HEK293 (cell line): ENCODE data around the gene OR1N2.

Source experiments
- GLI4 ChIP-seq: fragments of 450-650 bp; formaldehyde crosslinking; IDR thresholded peaks from 2 replicates; pipeline ENCODE4 v1.5.1; 2016; ENCODE audit warnings: missing biosample characterization, missing genetic modification characterization
- GLIS2 ChIP-seq: fragments of 450-650 bp; formaldehyde crosslinking; IDR thresholded peaks from 2 replicates; pipeline ENCODE4 v1.5.1; 2016; ENCODE audit warnings: missing biosample characterization, missing genetic modification characterization
- MYNN ChIP-seq: fragments of 450-650 bp; formaldehyde crosslinking; IDR thresholded peaks from 2 replicates; pipeline ENCODE4 v1.5.1; 2016; ENCODE audit warnings: missing biosample characterization, missing genetic modification characterization, borderline replicate concordance
- PRDM1 ChIP-seq: fragments of 450-650 bp; formaldehyde crosslinking; IDR thresholded peaks from 2 replicates; pipeline ENCODE4; 2016; ENCODE audit warnings: missing biosample characterization, missing genetic modification characterization
- TSHZ1 ChIP-seq: fragments of 450-650 bp; formaldehyde crosslinking; IDR thresholded peaks from 2 replicates; pipeline ENCODE4 v1.5.1; 2016; ENCODE audit warnings: missing biosample characterization, missing genetic modification characterization, borderline replicate concordance
- YY1 ChIP-seq: fragments of 450-650 bp; formaldehyde crosslinking; IDR thresholded peaks from 2 replicates; pipeline ENCODE4 v1.5.1; 2018; ENCODE audit warnings: missing biosample characterization, missing genetic modification characterization
- ZBTB7A ChIP-seq: fragments of 450-650 bp; formaldehyde crosslinking; IDR thresholded peaks from 2 replicates; pipeline ENCODE4 v1.5.1; 2016; ENCODE audit warnings: low read depth, missing biosample characterization, missing genetic modification characterization
- ZNF121 ChIP-seq: fragments of 450-650 bp; formaldehyde crosslinking; IDR thresholded peaks from 2 replicates; pipeline ENCODE4 v1.5.1; 2016; ENCODE audit warnings: missing biosample characterization, missing genetic modification characterization
- ZNF398 ChIP-seq: fragments of 450-650 bp; formaldehyde crosslinking; IDR thresholded peaks from 2 replicates; pipeline ENCODE4 v1.5.1; 2017; ENCODE audit warnings: missing biosample characterization, missing genetic modification characterization
- ZNF530 ChIP-seq: fragments of 450-650 bp; formaldehyde crosslinking; IDR thresholded peaks from 2 replicates; pipeline ENCODE4 v1.5.1; 2016; ENCODE audit warnings: low read depth, missing biosample characterization, missing genetic modification characterization
- ZNF747 ChIP-seq: fragments of 450-650 bp; formaldehyde crosslinking; IDR thresholded peaks from 2 replicates; pipeline ENCODE4 v1.5.1; 2016; ENCODE audit warnings: missing biosample characterization, missing genetic modification characterization
- ZNF777 ChIP-seq: fragments of 450-650 bp; formaldehyde crosslinking; IDR thresholded peaks from 2 replicates; pipeline ENCODE4 v1.5.1; 2017; ENCODE audit warnings: missing biosample characterization, missing genetic modification characterization, borderline replicate concordance
- TF ChIP-seq, protein P1 (sequence below): fragments of 450-650 bp; formaldehyde crosslinking; IDR thresholded peaks from 2 replicates; pipeline ENCODE4 v1.5.1; 2016; ENCODE audit warnings: missing biosample characterization, missing genetic modification characterization
- TF ChIP-seq, protein P2 (sequence below): sonication (generic); formaldehyde crosslinking; IDR thresholded peaks from 2 replicates; pipeline ENCODE4 v1.8.1; 2022; ENCODE audit warnings: mild to moderate bottlenecking, moderate library complexity, missing genetic modification reagents

DNA sequence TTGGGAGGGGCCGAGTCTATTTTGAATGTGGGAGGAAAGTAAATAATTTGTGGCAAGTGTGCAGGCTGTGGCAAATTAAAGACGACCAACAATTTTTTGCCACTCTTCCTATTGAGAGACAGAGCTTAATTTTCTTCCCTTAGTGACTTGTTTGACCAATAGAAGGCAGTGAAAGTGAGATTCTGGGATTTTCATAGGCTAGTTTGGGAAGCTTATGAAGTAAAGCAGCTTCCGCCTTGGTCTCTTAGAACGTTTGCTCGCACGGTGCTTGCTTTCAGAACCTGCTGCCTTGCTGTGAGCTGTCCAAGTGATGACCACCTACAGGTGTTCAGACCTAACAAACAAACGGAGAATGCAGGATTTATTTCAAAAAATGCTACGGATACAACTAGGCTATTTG lies 6.7 kb upstream of the OR1N2 start:
- TF ChIP-seq ZNF121 (tag by site-specific recombination) (no peak), PRDM1 (no peak), ZNF398 (tag by site-specific recombination) (no peak), ZNF530 (no peak), ZNF747 (no peak), YY1 (no peak), TSHZ1 (tag by site-specific recombination) (no peak), ZBTB7A (no peak), ZNF777 (no peak), MYNN (tag by site-specific recombination) (no peak), GLIS2 (no peak), GLI4 (tag by site-specific recombination) (no peak)
- TF ChIP-seq, protein P1, sequence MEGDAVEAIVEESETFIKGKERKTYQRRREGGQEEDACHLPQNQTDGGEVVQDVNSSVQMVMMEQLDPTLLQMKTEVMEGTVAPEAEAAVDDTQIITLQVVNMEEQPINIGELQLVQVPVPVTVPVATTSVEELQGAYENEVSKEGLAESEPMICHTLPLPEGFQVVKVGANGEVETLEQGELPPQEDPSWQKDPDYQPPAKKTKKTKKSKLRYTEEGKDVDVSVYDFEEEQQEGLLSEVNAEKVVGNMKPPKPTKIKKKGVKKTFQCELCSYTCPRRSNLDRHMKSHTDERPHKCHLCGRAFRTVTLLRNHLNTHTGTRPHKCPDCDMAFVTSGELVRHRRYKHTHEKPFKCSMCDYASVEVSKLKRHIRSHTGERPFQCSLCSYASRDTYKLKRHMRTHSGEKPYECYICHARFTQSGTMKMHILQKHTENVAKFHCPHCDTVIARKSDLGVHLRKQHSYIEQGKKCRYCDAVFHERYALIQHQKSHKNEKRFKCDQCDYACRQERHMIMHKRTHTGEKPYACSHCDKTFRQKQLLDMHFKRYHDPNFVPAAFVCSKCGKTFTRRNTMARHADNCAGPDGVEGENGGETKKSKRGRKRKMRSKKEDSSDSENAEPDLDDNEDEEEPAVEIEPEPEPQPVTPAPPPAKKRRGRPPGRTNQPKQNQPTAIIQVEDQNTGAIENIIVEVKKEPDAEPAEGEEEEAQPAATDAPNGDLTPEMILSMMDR (tag by site-specific recombination) = no peak
- TF ChIP-seq, protein P2, sequence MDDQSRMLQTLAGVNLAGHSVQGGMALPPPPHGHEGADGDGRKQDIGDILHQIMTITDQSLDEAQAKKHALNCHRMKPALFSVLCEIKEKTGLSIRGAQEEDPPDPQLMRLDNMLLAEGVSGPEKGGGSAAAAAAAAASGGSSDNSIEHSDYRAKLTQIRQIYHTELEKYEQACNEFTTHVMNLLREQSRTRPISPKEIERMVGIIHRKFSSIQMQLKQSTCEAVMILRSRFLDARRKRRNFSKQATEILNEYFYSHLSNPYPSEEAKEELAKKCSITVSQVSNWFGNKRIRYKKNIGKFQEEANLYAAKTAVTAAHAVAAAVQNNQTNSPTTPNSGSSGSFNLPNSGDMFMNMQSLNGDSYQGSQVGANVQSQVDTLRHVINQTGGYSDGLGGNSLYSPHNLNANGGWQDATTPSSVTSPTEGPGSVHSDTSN (CRISPR knock-in tag) = no peak
